Pons (tissue), 1 donor: ENCODE results near the gene BMAL1.

Experiments used
- DNase-seq: peaks from one replicate; pipeline ENCODE4 v3.0.0-alpha.2; 2016; ENCODE audit warnings: low spot score

BMAL1 gene

DNA sequence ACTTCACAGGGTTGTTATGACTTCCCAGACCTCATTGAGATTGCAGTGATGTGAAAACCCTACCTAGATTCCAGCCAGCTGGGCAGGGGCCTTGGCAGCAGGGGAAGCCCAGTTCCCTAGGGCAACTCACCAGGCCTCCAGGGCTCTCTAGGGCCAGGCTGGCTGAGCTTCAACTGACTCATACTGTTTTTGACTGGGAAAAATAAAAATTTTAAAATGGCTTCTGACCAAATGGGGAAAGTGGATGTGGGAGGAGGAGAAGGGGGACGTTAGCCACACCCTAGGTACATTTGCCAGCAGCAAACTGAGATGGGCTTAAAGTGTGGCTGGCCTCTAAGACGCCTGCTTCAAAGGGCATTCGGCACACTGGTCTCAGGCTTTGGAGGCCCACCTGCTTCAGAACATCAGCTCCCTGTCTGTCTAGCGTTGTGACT is 39.0 kb downstream of the BMAL1 start:
- no peak for DNase-seq

- no peak for DNase-seq
These were observed 39.9 kb downstream of the BMAL1 start for GRCh38 chr11:13317293-13318080.

DNA sequence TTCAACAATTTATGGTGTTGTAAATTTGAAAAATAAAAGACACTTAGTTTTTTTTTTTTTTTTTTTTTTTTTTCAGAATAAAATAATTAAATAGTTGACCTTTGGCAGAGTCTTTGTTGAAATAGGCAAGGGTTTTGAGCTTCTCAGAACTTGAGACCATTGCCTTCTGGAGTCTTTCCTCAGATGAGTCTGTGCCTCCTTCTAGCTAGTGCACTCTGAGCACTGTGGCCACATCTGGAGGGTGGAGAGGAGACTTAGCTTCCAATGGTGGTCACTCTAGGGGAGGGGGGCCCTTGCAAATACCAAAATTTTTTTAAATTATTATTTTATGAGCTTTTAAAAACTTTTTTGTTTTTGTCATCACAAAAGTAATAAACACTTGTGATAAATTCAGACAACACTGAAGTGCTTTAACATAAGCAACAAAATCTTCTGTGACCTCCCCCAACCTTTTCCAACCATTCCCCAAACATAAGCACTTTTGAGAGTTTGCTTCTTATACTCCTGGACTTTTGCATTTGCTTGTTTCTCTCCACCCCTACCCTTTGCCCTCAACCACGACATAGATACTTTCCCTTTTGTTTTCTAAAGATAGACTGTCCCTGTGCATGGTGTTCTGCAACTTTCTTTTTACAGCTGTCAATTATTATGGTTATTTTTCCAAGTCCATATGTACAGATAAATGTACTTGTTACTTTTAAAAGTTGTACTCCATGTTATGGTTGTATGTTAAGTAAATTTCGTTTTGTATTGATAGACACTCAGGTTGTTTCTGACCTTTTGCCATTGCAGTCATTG is 41.1 kb downstream of the BMAL1 start:
- no peak for DNase-seq

GRCh38 chr11:13320688-13321087 is 43.1 kb downstream of the BMAL1 start:
- no peak for DNase-seq

DNA sequence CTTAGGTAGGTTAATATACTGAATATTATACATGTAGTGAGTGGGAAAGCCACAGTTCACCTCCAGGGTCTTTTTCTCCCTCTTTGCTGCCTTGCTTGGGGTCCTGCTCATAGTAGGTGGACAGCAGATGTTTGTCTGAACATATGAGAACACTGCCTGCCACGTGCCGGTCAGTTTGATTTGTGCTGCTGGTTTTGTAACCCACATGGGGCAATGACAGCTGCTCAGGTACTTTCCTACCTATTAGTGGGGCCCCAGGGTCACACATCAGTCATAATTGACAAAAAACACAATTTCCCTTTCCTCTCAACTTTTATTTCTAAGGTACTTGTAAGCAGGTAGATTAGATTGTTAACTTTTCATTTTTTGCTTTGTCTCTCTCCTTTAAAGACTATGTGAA is 43.8 kb downstream of the BMAL1 start:
- no peak for DNase-seq

DNA sequence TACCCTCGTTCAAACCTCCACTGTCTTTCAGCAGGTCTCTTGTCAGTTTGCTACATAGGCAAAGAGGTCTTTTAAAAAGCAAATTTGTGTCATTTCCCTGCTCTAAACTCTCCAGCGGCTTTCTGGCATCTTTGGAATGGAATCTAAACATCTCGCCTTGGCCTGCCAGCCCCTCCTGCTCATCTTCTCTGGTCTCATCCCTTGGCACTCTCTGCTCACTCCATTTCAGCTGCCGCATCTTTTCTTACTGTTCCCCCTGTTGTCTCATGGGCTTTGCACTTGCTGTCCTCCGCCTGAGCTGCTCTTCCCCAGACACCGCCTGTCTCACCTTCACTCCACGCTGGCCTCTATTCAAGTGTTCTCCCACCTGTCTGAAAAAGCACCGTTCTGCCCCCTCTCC is 46.6 kb downstream of the BMAL1 start:
- no peak for DNase-seq

DNA sequence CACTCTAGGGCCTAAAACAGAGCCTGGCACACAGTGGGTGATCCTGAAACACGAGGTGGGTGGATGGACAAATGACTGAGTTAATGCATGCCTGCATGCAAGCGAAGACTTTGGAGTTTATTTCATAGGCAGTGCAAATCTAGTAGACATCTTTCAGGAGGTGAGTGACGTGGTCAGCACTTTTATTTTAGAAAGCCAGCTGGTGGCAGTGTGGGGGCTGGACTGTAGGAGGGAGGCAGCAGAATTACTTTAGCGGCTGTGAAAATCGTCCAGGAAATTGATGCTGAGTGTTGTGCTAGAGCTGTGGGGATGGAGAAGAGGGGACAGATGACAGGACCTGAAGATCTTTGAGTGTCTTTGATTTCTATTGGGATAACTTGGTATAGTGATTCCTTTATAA is 47.1 kb downstream of the BMAL1 start:
- no peak for DNase-seq

GRCh38 chr11:13327421-13327820 is 49.8 kb downstream of the BMAL1 start:
- no peak for DNase-seq

DNA sequence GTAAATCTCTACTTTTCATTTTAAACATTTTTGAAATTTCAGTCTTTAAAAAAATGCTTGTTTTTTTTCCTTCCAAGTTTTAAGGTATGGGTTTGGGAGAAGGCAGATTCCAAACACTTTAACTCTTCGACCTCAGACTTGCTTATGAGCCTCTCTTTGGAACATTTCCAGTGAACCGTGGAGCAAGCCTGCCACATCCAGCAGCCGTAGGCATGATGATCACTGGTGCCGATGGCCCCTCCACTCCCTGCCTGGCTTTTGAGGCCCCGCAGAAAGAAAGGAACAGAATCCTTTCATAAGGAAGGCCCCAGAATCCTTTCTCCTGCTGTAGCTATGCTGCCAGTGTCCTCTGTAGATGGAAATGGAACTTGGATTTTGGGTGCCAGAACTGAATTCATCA is 50.7 kb downstream of the BMAL1 start:
- no peak for DNase-seq

DNA sequence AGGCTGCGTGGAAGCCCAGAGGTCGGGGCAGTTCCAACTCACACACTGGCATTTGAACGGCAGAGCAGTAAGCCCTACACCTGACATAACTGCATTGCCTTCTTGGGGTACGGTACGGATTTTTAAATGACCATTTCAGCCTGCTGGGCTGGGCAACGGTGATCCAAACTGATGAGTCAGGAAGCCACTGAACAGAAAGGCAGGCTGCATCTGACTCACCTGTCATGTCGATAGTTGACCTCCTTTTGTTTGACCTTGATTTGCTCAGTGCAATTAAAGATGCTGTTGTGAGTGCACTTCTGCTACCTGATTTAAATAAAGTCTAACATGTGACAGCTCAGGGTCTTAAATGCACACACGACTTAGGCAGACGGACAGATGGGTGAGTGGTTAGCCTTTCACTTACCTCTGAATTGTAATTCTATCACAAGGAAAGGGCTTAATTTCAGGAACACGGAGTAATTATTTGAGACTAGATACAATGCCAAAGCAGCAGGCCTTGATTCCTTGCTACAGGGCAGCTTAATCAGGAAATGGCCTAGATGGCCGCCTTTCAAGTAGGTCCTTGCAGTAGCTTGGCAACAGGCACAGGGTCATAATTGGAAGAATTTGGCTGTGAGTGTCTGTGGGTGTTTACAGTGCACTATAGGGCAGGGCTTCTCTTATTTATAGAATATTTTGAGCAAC is 52.2 kb downstream of the BMAL1 start:
- peak; percentile 20 for DNase-seq

DNA sequence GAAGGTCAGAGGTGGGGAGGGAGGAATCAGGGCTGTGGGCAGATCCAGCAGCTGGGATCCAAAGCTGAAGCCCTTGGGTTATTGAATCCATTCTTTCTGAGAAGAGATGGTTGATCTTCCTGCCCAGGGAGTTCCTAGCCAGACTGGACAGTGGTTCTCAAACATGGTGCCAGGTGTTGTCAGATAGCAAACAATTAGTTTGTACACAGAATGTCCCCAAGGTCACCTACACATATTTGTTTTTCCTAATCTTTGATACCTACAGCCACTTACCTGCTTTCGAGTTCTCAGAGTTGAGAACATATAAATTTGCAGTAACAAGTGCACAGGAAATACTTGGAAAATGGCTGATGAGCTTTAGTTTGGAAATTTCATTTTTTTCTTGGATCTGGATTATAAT is 54.5 kb downstream of the BMAL1 start:
- no peak for DNase-seq

DNA sequence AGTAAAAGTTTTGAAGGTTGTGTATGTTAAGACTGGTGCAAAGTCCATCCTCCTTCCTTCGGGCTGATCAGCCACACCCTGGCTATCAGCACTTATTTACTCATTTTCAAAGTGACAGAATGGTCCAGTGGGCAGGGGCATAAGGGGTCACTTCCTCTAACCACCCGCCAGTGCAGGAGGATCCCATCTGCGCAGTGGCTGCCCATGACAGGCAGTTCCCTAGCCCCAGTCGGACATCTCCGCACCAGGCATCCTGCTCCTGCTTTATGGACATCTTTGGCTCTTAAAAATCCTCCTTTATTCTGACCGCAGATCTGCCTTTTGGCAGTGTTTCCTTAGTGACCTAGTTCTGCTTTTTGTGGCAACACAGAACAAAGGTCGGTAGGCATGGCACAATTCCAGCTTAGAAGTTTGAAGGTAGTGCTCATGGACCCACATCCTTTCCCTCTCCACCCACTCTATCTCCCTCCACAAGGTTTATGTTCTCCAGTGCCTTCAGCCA is 55.9 kb downstream of the BMAL1 start:
- no peak for DNase-seq

- DNase-seq: no peak
These were observed 56.6 kb downstream of the BMAL1 start for GRCh38 chr11:13334034-13334786.

- peak; percentile 56 for DNase-seq
These were observed 57.7 kb downstream of the BMAL1 start for GRCh38 chr11:13335319-13335718.

- DNase-seq: no peak
These were observed 58.8 kb downstream of the BMAL1 start for GRCh38 chr11:13336246-13336878.

GRCh38 chr11:13338019-13338426 is 60.4 kb downstream of the BMAL1 start:
- no peak for DNase-seq

GRCh38 chr11:13338427-13339069 is 61.0 kb downstream of the BMAL1 start:
- DNase-seq: no peak

DNA sequence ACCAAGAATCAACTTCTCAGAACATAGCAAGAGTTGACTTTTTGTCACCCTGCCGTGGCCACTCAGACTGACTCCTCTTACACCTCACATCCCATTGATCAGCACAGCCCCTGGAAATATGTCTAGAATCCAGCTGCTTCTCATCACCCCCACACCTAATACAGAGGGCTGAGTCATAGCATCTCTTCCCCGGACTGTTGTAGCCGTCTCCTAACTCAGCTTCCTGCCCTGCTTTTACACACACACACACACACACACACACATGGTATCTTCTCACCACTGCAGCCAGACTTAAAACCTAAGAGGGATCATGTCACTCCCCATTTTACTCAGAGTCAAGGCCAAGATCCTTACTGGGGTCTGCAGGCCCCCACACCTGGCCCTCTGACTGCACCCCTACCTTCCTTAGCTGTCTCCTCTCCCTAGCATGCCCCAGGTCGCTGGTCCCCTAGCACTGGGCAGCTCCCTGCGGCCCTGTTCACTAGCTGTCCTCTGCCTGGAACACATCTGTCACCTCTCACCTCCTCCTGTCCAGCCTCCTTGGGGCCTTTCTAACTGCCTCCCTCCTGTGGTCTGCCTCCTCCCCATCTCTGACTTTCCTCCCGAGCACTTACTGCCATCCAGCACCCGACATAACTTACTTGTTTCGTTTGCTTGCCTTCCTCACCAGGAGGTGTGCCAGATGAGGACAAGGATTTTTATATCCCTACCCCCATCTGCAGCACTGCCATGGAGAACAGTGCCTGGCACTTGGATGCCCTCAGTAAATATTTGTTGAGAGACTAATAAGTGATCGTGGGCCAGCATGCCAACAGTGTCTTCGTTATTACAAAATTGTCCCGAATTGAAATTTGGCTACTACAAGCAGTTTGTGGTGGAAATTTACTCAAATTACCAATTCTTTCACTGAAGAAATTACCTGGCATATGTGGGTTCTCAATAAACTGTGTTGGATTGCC is 61.9 kb downstream of the BMAL1 start:
- no peak for DNase-seq

GRCh38 chr11:13341026-13341425 is 63.4 kb downstream of the BMAL1 start:
- no peak for DNase-seq

DNA sequence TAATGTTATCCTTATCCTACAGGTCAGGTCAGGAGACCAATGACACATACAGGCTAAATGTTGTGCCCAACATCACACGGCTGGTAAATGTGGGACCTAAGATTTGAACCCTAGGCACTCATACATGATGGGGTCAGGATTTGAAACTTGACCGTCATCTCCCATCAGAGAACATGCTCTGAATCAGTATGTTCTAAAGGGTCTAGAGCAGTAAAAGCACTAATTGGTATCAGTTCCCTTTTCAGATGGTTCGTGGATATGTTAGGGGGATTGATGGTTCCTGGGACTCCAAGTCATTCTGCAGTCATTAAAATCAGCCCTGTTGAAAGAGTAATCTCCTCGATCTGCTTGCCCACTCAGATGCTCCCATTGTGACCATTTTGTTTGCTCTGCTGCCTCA is 65.5 kb downstream of the BMAL1 start:
- DNase-seq: no peak
